CD4-positive, alpha-beta T cell treated with Interleukin-4 for 1 hour (primary cell): ENCODE data around the gene CFAP251.
"Not testable (repeated sequence)": the region's sequence is repeated elsewhere in the genome, so short reads cannot be mapped to it uniquely, and the experiment has no call there.

ENCODE experiments used
- DNase-seq, 2 donors: peaks; one replicate each; pipeline ENCODE4 v3.0.0-alpha.2; 2020 to 2022

The CFAP251 gene

GRCh38 chr12:121976950-121977349 lies 58.6 kb downstream of the CFAP251 start:
- no peak for DNase-seq

- DNase-seq: peak; percentile 33 to 80
Observed at GRCh38 chr12:121980191-121980891, 61.9 kb downstream of the CFAP251 start.

GRCh38 chr12:121980892-121981272 lies 62.5 kb downstream of the CFAP251 start:
- DNase-seq: no peak

- no peak for DNase-seq
Observed at GRCh38 chr12:121981456-121981855, 63.1 kb downstream of the CFAP251 start.

- DNase-seq: no peak
Observed at GRCh38 chr12:121982950-121983349, 64.6 kb downstream of the CFAP251 start.

- peak in 1 of 2 donors; percentile 24 for DNase-seq
Observed at GRCh38 chr12:121983536-121984210, 65.3 kb downstream of the CFAP251 start.

- DNase-seq: no peak
Observed at GRCh38 chr12:121986489-121987245, 68.3 kb downstream of the CFAP251 start.

- DNase-seq: not testable (repeated sequence)
Observed at GRCh38 chr12:121988519-121988918, 70.1 kb downstream of the CFAP251 start.

GRCh38 chr12:121989276-121990113 lies 71.1 kb downstream of the CFAP251 start:
- DNase-seq: no peak

- DNase-seq: no peak
Observed at GRCh38 chr12:121990114-121990647, 71.8 kb downstream of the CFAP251 start.

GRCh38 chr12:121990692-121991603 lies 72.6 kb downstream of the CFAP251 start:
- DNase-seq: no peak

- peak; percentile 35 to 72 for DNase-seq
Observed at GRCh38 chr12:121992059-121992879, 73.9 kb downstream of the CFAP251 start.

- no peak for DNase-seq
Observed at GRCh38 chr12:121996050-121996944, 77.9 kb downstream of the CFAP251 start.

GRCh38 chr12:121996945-121997612 lies 78.7 kb downstream of the CFAP251 start:
- DNase-seq: no peak

GRCh38 chr12:122001466-122002209 lies 83.2 kb downstream of the CFAP251 start:
- DNase-seq: no peak

- DNase-seq: peak in 1 of 2 donors; percentile 73
Observed at GRCh38 chr12:122003651-122004611, 85.5 kb downstream of the CFAP251 start.

GRCh38 chr12:122004633-122005071 lies 86.3 kb downstream of the CFAP251 start:
- no peak for DNase-seq
